ENCODE results near the gene C13orf42.

The C13orf42 gene

DNA sequence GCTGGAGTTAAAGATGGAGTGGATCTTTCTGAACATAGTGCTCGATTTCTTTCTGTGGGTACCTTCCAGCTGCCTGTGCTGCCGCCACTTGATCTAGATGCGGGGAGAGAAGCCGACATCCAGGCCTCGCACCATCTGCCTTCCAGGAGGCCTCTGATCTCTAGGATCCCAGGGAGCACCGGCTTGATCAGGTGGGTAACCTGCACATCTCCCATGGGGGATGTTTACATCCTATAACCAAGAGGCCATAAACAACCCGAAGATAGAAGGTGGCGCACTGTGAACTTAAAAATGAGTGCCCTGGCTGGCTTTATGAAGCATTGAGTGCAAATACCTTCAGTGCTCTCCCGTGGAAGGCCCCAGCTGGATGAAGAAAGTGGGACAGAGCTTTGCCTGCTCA lies at the start of gene C13orf42:
C13orf42 (minus strand) TSS at position 101 of the 400 bp plus-strand sequence; CDS start at position 36, 65 bp downstream.
- in situ Hi-C loops (cut with MboI; ENCODE audit: low sequenced_read_pairs), result no loop called here

DNA sequence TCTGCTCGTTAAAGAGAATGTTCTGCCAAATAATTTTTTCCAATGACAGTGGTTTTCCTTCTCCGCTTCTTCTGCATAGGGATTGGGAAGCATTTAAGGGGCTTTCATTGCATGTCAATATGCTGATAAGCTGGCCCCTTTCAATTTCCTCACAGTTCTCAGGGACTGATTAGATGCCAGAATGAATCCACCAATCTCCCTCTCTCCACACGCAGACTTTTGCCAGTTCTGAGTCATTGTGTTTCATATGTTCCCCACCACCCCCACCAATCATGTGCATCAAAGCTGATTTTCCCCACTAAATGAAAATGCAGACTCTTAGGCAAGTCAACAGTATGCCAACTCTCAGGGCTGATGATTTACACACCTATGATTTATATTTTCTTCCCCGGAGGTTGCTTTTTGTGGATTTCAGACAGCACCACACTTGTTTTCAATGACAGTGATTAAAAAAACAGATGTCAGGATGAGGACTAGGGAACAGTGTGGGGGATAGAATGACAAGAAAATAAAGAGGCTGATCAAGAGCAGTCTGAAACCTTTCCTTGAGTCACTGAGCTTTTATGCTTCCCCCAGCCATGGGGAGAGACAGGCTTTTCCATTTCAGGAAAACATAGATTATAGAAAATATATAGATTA lies 47.9 kb upstream of the C13orf42 start:
- in situ Hi-C loops (cut with MboI; ENCODE audit: low sequenced_read_pairs), result no loop called here

DNA sequence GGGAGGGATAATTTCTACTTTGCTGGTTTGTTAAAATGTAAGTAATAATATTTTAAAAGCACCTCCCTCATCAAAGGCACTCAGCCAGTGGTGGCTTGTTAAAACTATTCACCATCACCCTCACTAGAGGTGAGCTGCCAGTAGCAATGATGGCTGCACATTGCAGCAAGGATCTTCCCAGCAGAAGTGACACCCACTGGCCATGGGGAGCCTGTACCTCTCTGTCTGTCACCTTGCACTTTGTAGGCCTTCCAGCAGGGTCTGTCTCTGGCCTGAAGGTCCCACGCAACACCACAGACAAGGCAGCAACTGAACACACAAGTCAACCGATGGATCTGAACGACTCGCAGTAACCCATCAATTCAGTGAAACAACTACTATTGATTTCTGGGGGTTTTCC lies 47.3 kb upstream of the C13orf42 start:
- in situ Hi-C loops (cut with MboI; ENCODE audit: low sequenced_read_pairs), result no loop called here

DNA sequence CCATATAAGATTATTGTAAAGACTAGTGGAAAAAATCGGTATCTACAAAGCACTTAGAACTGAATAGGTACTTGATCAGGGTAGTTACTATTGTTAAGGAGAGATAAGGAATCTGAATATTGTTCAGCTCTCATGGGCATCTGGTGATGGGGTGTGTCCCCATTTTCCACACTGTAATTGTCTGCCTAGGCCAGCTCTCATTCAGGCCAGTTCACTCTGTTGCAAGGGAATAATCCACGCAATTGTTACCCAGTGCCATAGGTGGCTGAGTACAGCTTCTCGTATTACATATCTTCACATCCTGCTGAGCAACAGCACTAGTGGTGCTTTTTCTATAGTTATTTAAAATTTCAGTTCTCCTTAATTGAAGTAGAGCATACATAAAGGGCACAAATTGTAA lies 45.6 kb upstream of the C13orf42 start:
- in situ Hi-C loops (cut with MboI; ENCODE audit: low sequenced_read_pairs), result no loop called here

DNA sequence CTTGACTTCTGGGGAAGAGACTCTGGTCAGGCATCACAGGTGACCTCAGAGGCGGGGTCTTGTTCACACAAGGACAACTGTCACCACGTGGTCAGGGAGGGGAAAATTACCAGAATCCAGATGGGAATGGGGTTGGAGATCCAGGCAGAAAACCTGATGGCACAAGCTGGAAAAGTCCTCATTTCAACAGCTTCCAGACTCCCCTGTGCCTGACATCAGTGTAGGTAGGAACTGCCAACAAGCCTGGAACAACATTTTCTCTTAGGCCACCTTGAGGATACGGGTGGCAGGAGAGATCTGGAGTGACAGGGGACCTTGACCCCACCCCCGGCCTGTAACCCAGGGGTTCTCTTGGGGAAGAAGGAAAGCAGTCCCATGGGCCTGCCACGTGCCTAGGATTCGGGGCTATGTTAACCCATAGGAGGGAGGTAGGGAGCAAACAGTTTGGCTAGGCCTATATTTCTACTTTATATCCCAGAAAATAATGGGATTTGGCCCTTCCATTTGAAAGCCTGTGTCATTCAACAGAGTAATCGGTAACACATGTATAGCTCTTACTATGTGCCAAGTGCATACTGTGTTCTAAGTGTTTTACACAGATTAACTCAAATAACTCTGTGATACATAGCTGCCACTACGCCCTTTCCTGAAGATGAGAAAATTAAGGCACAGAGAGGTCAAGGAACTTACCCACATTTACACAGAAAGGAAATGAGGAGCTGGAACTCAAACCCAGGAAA lies 44.9 kb upstream of the C13orf42 start:
- in situ Hi-C loops (cut with MboI; ENCODE audit: low sequenced_read_pairs), result no loop called here

DNA sequence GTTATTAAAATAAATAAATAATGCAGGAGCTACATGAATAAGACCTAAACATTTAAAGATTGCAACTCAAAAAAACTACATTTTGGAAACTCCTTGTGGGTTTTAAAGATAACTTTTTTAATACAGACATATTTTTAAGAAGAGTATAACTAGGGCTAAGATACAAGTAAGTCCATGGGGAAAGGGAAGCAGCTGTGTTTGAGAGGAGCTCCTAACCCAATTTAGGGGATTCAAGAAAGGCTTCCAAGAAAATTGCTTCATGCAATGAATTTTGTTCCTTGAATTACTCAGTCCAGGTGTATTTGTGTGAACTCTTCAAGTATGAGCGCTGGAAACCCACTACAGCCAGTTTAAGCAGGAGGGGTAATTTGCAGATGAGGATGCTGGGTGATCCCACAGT lies 44.1 kb upstream of the C13orf42 start:
- in situ Hi-C loops (cut with MboI; ENCODE audit: low sequenced_read_pairs), result no loop called here

DNA sequence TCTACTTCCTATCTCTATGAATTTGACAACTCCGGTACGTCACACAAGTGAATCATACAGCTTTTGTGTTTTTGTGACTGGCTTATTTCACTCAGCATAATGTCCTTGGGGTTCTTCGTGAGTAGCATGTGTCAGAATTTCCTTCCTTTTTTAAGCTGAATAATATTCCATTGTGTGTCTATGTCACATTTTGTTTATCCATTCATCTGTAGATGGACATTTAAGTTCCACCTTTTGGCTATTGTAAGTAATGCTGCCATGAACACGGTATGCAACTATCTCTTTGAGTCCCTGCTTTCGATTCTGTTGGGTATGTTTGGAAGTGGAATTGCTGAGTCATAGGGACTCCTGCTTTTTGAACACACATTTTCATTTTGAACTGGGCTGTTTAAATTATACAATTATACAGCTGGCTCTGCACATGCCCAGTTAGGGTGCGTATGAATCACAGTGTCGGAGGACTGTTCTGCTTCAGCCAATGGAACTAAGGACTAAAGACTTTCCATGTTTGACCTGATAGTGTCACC lies 43.0 kb upstream of the C13orf42 start:
- in situ Hi-C loops (cut with MboI; ENCODE audit: low sequenced_read_pairs), result no loop called here

DNA sequence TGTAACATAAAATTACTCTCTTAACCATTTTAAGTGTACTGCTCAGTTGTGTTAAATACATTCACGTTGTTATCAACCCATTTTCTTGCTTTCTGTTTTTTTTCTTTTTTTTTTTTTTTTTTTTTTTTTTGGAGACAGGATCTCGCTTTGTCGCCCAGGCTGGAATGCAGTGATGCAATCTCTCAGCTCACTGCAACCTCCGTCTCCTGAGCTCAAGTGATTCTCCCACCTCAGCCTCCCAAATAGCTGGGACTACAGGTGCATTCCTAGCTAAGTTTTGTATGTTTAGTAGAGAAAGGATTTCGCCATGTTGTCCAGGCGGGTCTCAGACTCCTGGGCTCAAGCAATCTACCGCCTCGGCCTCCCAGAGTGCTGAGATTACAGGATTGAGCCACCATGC lies 42.5 kb upstream of the C13orf42 start:
- in situ Hi-C loops (cut with MboI; ENCODE audit: low sequenced_read_pairs), result no loop called here

DNA sequence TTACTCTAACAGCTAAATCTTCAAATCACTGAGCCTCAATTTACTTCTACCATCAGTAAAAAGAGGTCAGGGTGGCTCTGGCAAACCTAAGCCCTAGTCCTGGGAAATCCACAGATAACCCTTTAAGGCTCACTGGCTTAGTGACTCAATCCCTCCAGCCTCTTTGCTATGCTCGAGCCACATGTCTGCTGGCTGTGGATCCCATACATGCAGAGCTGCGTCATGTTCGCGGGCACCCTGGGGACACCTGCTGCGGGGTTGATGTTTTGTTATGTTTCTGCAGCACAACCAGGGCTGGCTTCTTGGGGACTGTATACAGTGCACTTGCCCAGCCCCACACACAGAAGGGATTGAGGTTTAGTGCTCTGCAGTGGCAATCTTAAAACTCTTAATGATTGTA lies 41.6 kb upstream of the C13orf42 start:
- in situ Hi-C loops (cut with MboI; ENCODE audit: low sequenced_read_pairs), result no loop called here

DNA sequence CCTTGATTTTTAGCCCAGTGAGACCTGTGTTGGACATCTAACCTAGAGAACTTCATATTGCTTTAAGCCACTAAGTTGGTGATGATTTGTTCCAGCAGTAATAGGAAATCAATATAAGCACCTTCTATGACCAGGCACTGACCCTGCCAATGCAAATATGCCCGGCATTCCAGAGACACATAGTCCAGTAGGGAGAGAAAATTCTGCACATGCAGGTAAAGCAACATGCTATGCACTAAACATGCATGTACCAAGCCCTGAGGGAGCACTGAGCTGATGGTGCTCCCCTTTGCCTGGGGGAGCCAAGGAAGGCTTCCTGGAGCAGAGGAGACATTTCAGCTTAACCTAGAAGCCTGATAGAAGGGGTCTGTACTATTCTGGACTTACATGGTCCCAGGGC lies 40.4 kb upstream of the C13orf42 start:
- in situ Hi-C loops (cut with MboI; ENCODE audit: low sequenced_read_pairs), result no loop called here

DNA sequence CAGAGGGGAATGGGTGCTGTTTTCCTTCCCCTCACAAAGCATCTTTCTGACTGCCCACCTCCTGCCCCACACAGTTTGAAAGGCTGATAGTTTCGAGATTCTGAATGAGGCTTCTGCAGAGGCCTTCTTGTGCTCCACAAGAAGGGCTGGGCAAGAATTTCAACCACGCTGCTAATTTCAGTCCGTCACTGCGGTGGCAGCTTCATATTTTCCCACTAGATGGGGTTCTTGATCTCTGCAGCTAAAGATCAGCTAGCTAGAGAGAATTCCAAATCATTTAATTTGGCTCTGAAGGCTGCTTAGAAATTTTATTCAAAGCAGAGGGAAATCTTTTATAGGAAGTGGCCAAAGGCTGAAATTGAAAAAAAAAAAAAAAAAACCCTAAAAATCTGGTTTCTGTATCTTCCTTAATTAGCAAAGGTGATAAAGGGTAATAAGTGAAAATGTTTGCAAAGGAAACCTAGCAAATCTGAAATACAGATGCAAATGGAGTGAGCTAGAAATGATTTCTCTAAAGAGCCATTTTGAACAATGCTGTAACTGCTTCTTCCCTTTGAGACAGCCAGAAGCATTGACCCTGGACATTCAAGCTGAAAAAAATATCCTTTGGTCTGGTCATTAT lies 38.0 kb upstream of the C13orf42 start:
- in situ Hi-C loops (cut with MboI; ENCODE audit: low sequenced_read_pairs), result loop anchor here (25.0 kb wide), 1 partner anchor 663 kb away; the partner anchor contains the start of gene DHRS12

DNA sequence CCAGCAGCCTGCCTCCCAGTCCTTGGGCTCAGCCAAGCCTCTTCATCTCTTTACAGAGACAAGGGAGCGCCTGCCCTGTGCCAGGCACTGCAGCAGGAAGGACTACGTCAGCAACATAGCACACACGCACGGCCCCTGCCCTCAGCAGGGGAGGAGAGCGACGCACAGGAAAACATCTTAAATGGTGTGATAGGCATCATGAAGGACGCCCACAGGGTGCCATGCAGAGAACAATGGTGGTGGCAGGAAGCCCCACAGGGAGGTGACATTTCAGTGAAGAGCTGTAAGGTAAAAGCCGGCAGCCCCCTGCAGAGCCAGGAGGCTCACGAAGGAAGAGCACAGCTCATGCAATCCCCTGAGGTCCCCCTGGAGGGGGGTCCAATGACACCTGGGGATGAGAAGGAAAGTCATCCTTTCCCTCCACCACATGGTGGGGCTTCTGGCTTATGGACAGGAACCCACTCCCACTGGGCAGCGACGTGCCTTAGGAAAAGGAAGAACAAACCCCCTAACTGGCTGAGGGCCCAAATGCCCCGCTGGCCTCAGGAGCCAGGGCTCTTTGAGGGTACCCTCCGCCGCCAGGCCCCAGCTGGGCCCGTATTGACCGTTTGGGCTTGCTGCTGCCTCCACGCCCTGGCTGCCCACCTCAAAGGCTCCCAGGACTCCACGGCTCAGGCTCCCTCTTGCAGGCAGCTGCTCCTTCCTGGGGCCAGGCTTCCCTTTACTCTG lies 37.3 kb upstream of the C13orf42 start:
- in situ Hi-C loops (cut with MboI; ENCODE audit: low sequenced_read_pairs), result loop anchor here (25.0 kb wide), 1 partner anchor 664 kb away; the partner anchor contains the start of gene DHRS12

DNA sequence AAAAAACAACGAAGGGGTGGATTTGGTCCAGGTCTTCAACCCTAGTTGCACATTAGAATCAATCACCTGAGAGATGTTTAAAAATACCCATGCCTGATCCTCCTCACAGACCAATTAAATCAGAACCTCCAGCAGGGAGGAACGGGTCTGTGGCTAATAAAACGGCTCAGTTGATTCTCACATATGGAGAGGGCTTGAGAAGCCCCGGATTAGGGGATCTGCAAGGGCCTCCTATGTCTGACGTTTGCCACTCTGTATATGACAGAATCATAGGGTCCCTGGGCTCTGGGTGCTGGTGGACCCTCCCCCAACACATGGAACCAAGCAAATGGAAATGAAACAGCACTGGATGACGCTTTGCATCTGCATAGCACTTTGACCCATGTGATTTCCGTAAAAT lies 36.7 kb upstream of the C13orf42 start:
- in situ Hi-C loops (cut with MboI; ENCODE audit: low sequenced_read_pairs), result loop anchor here (25.0 kb wide), 1 partner anchor 665 kb away; the partner anchor contains the start of gene DHRS12

DNA sequence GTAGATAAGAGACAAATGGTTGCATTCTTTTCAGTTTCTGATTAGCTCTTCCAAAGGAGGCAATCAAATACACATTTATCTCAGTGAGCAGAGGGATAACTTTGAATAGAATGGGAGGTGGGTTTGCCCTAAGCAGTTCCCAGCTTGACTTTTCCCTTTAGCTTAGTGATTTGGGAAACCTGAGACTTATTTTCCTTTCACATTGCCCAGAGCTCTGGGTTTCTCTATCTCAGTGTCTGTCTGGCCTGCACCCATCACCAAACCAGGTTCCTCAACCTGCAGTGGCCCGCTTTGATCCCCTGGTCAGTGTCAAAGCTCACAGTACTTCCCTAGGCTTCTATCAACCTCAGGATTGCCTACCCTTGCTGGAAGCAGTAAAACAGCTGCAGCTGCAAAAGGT lies 35.6 kb upstream of the C13orf42 start:
- in situ Hi-C loops (cut with MboI; ENCODE audit: low sequenced_read_pairs), result loop anchor here (25.0 kb wide), 1 partner anchor 666 kb away; the partner anchor contains the start of gene DHRS12

DNA sequence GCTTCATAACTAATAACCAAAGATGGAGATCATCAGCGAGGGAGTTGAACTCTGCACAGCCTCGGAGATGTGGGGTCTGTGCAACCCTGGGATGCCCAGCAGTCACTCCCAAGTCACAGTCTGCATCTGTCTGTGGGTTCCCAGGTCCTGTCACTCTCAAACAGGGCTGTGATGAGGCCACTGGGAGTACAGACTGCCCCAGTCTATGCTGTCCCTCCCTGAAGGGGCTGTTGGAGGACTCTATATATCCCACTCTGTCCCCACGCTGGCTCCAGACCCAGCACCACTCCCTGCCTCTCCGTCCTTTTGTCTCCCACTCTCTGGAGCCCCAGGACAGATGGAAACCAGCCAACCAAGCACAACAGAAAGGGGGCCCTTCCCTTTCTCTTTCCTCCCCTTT lies 26.2 kb upstream of the C13orf42 start:
- in situ Hi-C loops (cut with MboI; ENCODE audit: low sequenced_read_pairs), result loop anchor here (25.0 kb wide), 1 partner anchor 675 kb away; the partner anchor contains the start of gene DHRS12

DNA sequence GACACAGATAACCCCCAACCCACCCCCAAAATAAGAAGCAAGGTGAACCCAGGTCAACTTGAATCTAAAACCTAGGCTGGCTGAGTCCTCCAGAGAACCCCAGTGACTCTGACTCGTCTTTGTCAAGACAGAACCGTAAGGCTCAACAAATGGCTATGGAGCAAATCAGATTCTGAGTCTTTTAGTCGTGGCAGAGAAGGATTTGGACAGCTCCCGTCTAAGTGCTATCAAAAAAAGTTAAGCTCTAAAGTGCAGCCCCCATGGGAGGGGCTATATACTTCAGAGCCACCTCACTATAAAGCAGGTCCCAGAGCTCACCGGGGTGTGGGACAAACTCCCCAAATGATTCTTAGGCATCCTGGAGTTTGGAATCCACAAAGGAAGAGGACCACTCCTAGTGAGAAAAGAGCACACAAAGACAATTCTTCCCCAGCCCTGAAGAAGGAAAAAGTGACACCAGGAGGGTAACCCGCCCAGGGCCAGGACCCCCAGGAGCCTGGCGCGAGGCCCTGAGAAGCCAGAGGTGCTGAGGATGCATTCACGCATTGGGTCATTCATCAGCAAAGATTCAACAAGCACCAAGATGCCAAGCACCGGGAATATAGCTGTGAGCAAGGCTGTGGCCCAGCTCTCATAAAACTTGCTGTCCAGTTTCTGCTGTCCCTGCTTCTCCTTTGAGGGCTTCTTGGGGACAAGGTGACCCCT lies 25.4 kb upstream of the C13orf42 start:
- in situ Hi-C loops (cut with MboI; ENCODE audit: low sequenced_read_pairs), result loop anchor here (25.0 kb wide), 1 partner anchor 676 kb away; the partner anchor contains the start of gene DHRS12

DNA sequence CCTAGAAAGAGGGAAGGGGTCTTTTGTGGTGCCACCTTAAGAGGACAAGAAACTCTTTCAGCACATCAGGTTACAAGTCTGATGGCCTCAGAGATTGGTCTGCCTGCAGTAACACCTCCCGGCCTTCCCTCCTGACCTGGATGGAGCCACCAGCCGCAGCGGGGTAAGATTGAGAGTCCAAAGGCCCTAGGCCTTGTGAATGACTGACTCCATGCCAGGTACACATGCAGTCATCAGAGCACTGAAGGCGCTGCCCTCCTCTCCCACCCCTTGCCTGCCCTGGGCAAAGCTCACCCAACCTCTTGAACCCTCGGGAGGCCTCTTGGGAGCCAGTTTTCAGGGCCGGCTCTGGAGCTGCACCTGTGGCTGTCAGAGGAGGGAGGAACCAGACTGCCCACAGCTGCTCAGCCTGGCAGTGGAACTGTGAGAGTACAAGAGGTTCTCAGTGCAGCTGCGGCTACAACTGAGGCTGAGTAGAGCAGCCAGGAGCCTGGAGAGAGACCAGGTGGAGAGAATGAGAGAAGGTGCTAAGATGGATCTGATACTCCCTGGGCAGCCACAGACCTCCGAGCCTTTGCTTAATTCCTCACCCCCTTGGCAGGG lies 23.8 kb upstream of the C13orf42 start:
- in situ Hi-C loops (cut with MboI; ENCODE audit: low sequenced_read_pairs), result loop anchor here (25.0 kb wide), 1 partner anchor 677 kb away; the partner anchor contains the start of gene DHRS12

DNA sequence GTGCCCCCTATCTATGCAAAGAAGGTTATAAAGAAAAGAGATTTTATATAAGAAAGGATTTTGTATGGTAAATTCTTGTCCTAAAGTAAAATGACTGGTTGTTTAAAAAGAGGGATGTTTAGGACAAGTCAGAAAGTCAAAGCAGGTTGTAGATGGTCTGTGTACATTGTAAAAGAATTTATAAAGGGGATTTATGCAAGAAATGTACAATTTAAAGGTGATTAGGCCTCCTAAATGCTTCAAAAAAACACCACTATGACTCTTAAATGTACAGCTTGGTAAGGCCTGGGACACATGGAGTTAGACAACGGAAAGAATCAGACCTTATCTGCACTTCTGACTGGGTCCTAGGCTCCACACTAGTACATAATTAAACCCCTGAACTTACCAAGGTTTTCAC lies 19.3 kb upstream of the C13orf42 start:
- in situ Hi-C loops (cut with MboI; ENCODE audit: low sequenced_read_pairs), result loop anchor here (25.0 kb wide), 1 partner anchor 682 kb away; the partner anchor contains the start of gene DHRS12

DNA sequence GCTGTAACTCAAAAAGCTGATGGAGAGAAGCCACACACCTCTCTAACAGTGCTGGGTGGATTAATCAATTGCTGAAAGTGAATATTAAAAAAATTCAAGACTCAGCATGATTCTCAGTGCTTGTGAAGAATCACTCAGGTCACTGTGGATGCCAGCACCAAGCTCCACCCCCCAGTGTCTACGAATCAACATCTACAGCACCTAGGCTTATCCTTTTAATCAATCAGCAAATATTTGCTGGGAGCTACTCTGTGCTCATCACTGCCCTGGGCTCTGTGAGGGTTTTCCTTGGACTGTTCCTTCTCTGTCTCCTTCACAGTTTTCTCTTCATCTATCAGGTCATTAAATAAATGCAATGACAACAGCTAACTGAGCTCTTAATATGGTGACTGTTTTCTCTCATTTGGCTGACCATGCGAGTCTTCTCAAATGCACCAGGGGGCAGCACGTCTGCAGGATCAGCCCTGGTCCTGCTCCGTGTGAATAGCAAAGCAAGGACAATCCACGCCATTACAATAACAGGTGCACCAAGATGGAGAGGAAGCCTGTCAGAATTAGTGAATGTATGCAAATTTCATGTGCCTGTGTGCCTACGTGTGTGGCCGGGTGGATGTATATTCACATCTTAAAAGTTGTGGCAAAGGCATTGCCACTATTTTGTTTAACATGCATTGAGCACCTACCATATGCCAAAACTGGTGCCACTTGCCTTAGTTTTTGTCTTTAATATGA lies 14.6 kb upstream of the C13orf42 start:
- in situ Hi-C loops (cut with MboI; ENCODE audit: low sequenced_read_pairs), result loop anchor here (10.0 to 25.0 kb wide), 2 partner anchors 159 to 687 kb away; partner anchors contain the start of gene DHRS12
